OCI-LY3 (cell line): Measurements from ENCODE around the gene DIS3.

Experiments
- H2AFZ ChIP-seq: fragments of 200-600, 300-600 bp; shearing (Covaris generic); 2 replicates; pipeline ENCODE4 v1.6.0; 2014; ENCODE audit warnings: antibody characterized with exemption, low read depth, low read length
- H3K27ac ChIP-seq: fragments of 200-600, 300-600 bp; sonication (generic); 2 replicates; pipeline ENCODE4 v1.5.1; 2014; ENCODE audit warnings: mild to moderate bottlenecking, low read length, moderate library complexity, mixed read lengths
- H3K27me3 ChIP-seq: fragments of 200-600, 300-600 bp; sonication (generic); 2 replicates; pipeline ENCODE4 v1.6.1; 2014; ENCODE audit warnings: low read depth, low read length, mixed read lengths
- H3K36me3 ChIP-seq: fragments of 200-600, 300-600 bp; sonication (generic); replicated peaks from 2 replicates; pipeline ENCODE3; 2014; ENCODE audit warnings: low read depth, low read length, mixed read lengths
- H3K4me1 ChIP-seq: fragments of 300-600, 200-600 bp; sonication (generic); 2 replicates; pipeline ENCODE4 v1.6.1; 2014; ENCODE audit warnings: low read length, mixed read lengths
- H3K4me2 ChIP-seq: fragments of 200-600, 300-600 bp; sonication (generic); 2 replicates; pipeline ENCODE4 v1.6.1; 2014; ENCODE audit warnings: low read length, mixed read lengths
- H3K4me3 ChIP-seq: fragments of 300-600, 200-600 bp; sonication (generic); 2 replicates; pipeline ENCODE4 v1.5.1; 2014; ENCODE audit warnings: antibody characterized with exemption, mild to moderate bottlenecking, low read length, moderate library complexity
- H3K79me2 ChIP-seq: fragments of 300-600, 200-600 bp; shearing (Covaris generic); 2 replicates; pipeline ENCODE4 v1.6.1; 2014; ENCODE audit warnings: mild to moderate bottlenecking, low read length, mixed read lengths
- H3K9ac ChIP-seq: fragments of 300-600, 200-600 bp; shearing (Covaris generic); 2 replicates; pipeline ENCODE4 v1.6.0; 2014; ENCODE audit warnings: mild to moderate bottlenecking, low read length, moderate library complexity
- H3K9me3 ChIP-seq: fragments of 200-600, 300-600 bp; shearing (Covaris generic); 2 replicates; pipeline ENCODE4 v1.6.1; 2014; ENCODE audit warnings: low read length, mixed read lengths; ENCODE audit not compliant: insufficient read depth
- H4K20me1 ChIP-seq: fragments of 200-600, 300-600 bp; sonication (generic); 2 replicates; pipeline ENCODE4 v1.6.1; 2016; ENCODE audit warnings: low read length, mixed read lengths; ENCODE audit not compliant: insufficient read depth
- CTCF ChIP-seq: fragments of 200-600, 300-600 bp; sonication (generic); IDR thresholded peaks from 2 replicates; pipeline ENCODE4 v1.5.1; 2014; ENCODE audit warnings: antibody characterized with exemption, low read length, low read depth
- EZH2phosphoT487 ChIP-seq: fragments of 200-600 bp; shearing (Covaris generic); IDR thresholded peaks from 2 replicates; pipeline ENCODE4 v1.6.1; 2018; ENCODE audit warnings: antibody characterized with exemption, mixed run types, low read depth

The DIS3 gene

GRCh38 chr13:72781451-72782439, at the start of gene DIS3, which contains the start of gene PIBF1:
DIS3 (minus strand) TSS chr13:72781900; CDS start chr13:72781832, 68 bp downstream.
PIBF1 (plus strand) TSS chr13:72782133; CDS start chr13:72783470, 1,337 bp downstream.
- H3K79me2 ChIP-seq, result peaks cover 97% of the 10 kb centered on the region

GRCh38 chr13:72823724-72824123, 42.0 kb upstream of the DIS3 start:
- Histone ChIP-seq H3K27me3 (no peaks in the 10 kb centered on the region), H3K9ac (no peak overlapping the region), H2AFZ (no peak overlapping the region), H4K20me1 (no peaks in the 10 kb centered on the region), H3K9me3 (no peaks in the 10 kb centered on the region), H3K4me1 (peaks cover 9% of the 10 kb centered on the region), H3K27ac (no peak overlapping the region), H3K79me2 (no peaks in the 10 kb centered on the region), H3K36me3 (peaks cover 28% of the 10 kb centered on the region), H3K4me3 (no peak overlapping the region), H3K4me2 (no peak overlapping the region)
- TF ChIP-seq EZH2phosphoT487 (no peak), CTCF (no peak)

More at GRCh38 chr13:72781451-72782439, at the start of gene DIS3, which contains the start of gene PIBF1:
- Histone ChIP-seq H3K9ac (peak within 1 kb of the TSS; percentile 89), H3K27ac (peak within 1 kb of the TSS; percentile 77), H3K4me1 (peaks cover 22% of the 10 kb centered on the region), H3K4me2 (peak within 1 kb of the TSS; percentile 93), H3K4me3 (peak within 1 kb of the TSS; percentile 92), H4K20me1 (peaks cover 4% of the 10 kb centered on the region; the same call in 1 of the 2 replicates), H3K27me3 (no peaks in the 10 kb centered on the region), H3K36me3 (peaks cover 30% of the 10 kb centered on the region), H2AFZ (peak within 1 kb of the TSS; percentile 62), H3K9me3 (no peaks in the 10 kb centered on the region)
- TF ChIP-seq CTCF, result no peak
- TF ChIP-seq EZH2phosphoT487, result no peak

GRCh38 chr13:72823081-72823480, 41.4 kb upstream of the DIS3 start:
- no peaks in the 10 kb centered on the region for H3K27me3 ChIP-seq
- H3K79me2 ChIP-seq, result no peaks in the 10 kb centered on the region
- H3K27ac ChIP-seq, result no peak overlapping the region
- H3K4me1 ChIP-seq, result peaks cover 9% of the 10 kb centered on the region
- no peak overlapping the region for H2AFZ ChIP-seq
- no peak overlapping the region for H3K4me3 ChIP-seq
- no peak overlapping the region for H3K9ac ChIP-seq
- TF ChIP-seq EZH2phosphoT487, result no peak
- TF ChIP-seq CTCF, result no peak
- no peak overlapping the region for H3K4me2 ChIP-seq
- no peaks in the 10 kb centered on the region for H3K9me3 ChIP-seq
- no peaks in the 10 kb centered on the region for H4K20me1 ChIP-seq
- H3K36me3 ChIP-seq, result peaks cover 33% of the 10 kb centered on the region

GRCh38 chr13:72820898-72821279, 39.2 kb upstream of the DIS3 start:
- H3K4me2 ChIP-seq, result no peak overlapping the region
- no peak overlapping the region for H3K9ac ChIP-seq
- H3K4me1 ChIP-seq, result peaks cover 9% of the 10 kb centered on the region
- H3K27ac ChIP-seq, result no peak overlapping the region
- no peaks in the 10 kb centered on the region for H3K79me2 ChIP-seq
- H2AFZ ChIP-seq, result no peak overlapping the region
- H3K27me3 ChIP-seq, result no peaks in the 10 kb centered on the region
- H3K4me3 ChIP-seq, result no peak overlapping the region
- H3K36me3 ChIP-seq, result peaks cover 33% of the 10 kb centered on the region
- no peak for TF ChIP-seq CTCF
- no peak for TF ChIP-seq EZH2phosphoT487
- no peaks in the 10 kb centered on the region for H3K9me3 ChIP-seq
- H4K20me1 ChIP-seq, result no peaks in the 10 kb centered on the region
